Stimulated activated CD4-positive, alpha-beta T cell treated with anti-CD3 and anti-CD28 coated beads, Interleukin-15, amount 100 ng/mL, for 24 hours (primary cell): ENCODE measurements around the gene RENBP.

ENCODE experiments used
- DNase-seq: peaks from one replicate; pipeline ENCODE4 v3.0.0-alpha.2; 2020

Gene RENBP

GRCh38 chrX:153885968-153886903 lies 58.2 kb downstream of the RENBP start, which contains the start of gene L1CAM:
L1CAM (minus strand) TSS chrX:153886173; CDS start chrX:153875836, 10,337 bp downstream.
- DNase-seq = peak; percentile 44
